ENCODE measurements around the gene CAMTA1.

DNA sequence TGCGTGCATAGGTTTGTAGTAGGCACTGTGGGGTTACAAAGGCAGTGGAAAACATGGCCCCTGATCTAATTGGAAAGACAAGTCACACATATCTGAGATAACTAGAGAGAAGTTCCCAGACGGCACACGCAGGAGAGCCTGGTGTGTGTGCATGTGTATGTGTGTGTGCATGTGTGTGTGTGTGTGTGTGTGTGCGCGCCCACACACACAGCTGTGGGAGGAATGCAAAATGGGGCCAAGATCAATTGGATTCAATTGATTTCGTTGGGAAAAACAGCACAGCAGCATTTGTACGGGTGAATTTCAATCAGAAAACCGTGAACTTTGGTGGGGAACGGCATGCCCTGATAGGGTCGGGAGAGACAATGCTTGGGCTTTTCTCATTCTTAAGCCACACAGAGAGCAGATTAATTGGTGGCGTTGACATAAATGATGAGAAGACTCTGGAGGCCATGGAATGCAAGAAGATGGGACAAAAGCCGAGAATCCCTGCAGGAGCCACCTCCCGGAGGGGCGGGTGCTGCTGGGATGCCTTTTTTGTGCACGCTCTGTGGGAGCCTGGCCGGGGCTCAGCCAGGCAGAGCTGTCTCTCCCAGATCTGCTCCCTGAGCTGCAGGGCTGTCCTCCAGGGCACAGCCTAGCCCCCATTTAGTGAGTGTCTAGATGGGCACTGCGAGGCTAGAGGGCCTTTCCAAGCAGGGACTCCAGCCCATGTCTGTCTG, 322.0 kb downstream of the CAMTA1 start:
- no peak for TF ChIP-seq POLR2AphosphoS5 (IDR thresholded peaks at IDR 0.05)
- TF ChIP-seq, protein P1, sequence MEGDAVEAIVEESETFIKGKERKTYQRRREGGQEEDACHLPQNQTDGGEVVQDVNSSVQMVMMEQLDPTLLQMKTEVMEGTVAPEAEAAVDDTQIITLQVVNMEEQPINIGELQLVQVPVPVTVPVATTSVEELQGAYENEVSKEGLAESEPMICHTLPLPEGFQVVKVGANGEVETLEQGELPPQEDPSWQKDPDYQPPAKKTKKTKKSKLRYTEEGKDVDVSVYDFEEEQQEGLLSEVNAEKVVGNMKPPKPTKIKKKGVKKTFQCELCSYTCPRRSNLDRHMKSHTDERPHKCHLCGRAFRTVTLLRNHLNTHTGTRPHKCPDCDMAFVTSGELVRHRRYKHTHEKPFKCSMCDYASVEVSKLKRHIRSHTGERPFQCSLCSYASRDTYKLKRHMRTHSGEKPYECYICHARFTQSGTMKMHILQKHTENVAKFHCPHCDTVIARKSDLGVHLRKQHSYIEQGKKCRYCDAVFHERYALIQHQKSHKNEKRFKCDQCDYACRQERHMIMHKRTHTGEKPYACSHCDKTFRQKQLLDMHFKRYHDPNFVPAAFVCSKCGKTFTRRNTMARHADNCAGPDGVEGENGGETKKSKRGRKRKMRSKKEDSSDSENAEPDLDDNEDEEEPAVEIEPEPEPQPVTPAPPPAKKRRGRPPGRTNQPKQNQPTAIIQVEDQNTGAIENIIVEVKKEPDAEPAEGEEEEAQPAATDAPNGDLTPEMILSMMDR (IDR thresholded peaks at IDR 0.05): no peak
- no peak for TF ChIP-seq POLR2A (IDR thresholded peaks at IDR 0.05)

Measured in prostate gland (tissue), 2 donors.